PFSK-1 (cell line): ENCODE measurements around the gene KPTN.

ENCODE experiments used
- FOXP2 ChIP-seq: optimal IDR thresholded peaks from 2 replicates; pipeline ENCODE3; 2011; ENCODE audit warnings: borderline replicate concordance, control low read depth, inconsistent platforms; ENCODE audit not compliant: insufficient read depth; ENCODE audit errors: extremely low read length, extremely low read depth
- POLR2AphosphoS5 ChIP-seq: IDR thresholded peaks from 2 replicates; pipeline ENCODE4 v1.6.1; 2012; ENCODE audit warnings: low read depth, mild to moderate bottlenecking, control low read depth, low read length, moderate library complexity
- REST ChIP-seq, 2 experiments: IDR thresholded peaks; 2 replicates each; pipeline versions ENCODE4 v1.6.1 to v1.8.0; 2011 to 2012; ENCODE audit warnings: low read depth in 2 of 2, low read length in 2 of 2, control low read depth in 1 of 2, inconsistent platforms in 1 of 2, mild to moderate bottlenecking in 1 of 2, moderate library complexity in 1 of 2; ENCODE audit not compliant: insufficient read depth in 1 of 2
- SIN3A ChIP-seq: IDR thresholded peaks from 2 replicates; pipeline ENCODE4 v1.6.1; 2012; ENCODE audit warnings: mild to moderate bottlenecking, low read length, moderate library complexity, borderline replicate concordance; ENCODE audit not compliant: insufficient read depth
- TAF1 ChIP-seq: IDR thresholded peaks from 2 replicates; pipeline ENCODE4 v1.6.1; 2012; ENCODE audit warnings: low read length, control low read depth, borderline replicate concordance; ENCODE audit not compliant: insufficient read depth

GRCh38 chr19:47486900-47487299, 2.9 kb upstream of the KPTN start:
- no peak for TF ChIP-seq POLR2AphosphoS5
- TF ChIP-seq TAF1, result no peak
- TF ChIP-seq REST (IDR thresholded peaks at IDR 0.05; ENCODE audit: insufficient read depth in 1 of 2, low read depth in 2 of 2, low read length in 2 of 2), result no peak
- TF ChIP-seq SIN3A, result no peak
- no peak for TF ChIP-seq FOXP2
